GM19324 (cell line): Measurements from ENCODE around the gene G2E3.

ENCODE experiments used
- ATAC-seq: cut with Tn5 transposase; IDR thresholded peaks from one replicate; pipeline ENCODE4 v1.9.1; 2021; ENCODE audit warnings: mild to moderate bottlenecking, moderate library complexity; ENCODE audit not compliant: unreplicated experiment, low FRiP score

G2E3 gene

GRCh38 chr14:30645600-30645999, 86.6 kb downstream of the G2E3 start:
- ATAC-seq = no peak

- ATAC-seq = no peak
These were observed 89.5 kb downstream of the G2E3 start for GRCh38 chr14:30648471-30648870.

- no peak for ATAC-seq
These were observed 93.0 kb downstream of the G2E3 start for GRCh38 chr14:30651937-30652336.

- ATAC-seq = no peak
These were observed 96.2 kb downstream of the G2E3 start for GRCh38 chr14:30655124-30655523.

GRCh38 chr14:30655658-30656057, 96.7 kb downstream of the G2E3 start:
- no peak for ATAC-seq

GRCh38 chr14:30656190-30656632, 97.3 kb downstream of the G2E3 start:
- no peak for ATAC-seq

- ATAC-seq = no peak
These were observed 98.1 kb downstream of the G2E3 start for GRCh38 chr14:30657050-30657449.

GRCh38 chr14:30657606-30658163, 98.7 kb downstream of the G2E3 start:
- no peak for ATAC-seq

GRCh38 chr14:30658645-30659044, 99.7 kb downstream of the G2E3 start:
- ATAC-seq = no peak

GRCh38 chr14:30669594-30669993, 110.6 kb downstream of the G2E3 start:
- no peak for ATAC-seq
